Measurements from ENCODE around the gene MAP3K12.
"Not testable (repeated sequence)": the region's sequence is repeated elsewhere in the genome, so short reads cannot be mapped to it uniquely, and the experiment has no call there.

The MAP3K12 gene

GRCh38 chr12:53468282-53468681 lies 31.0 kb downstream of the MAP3K12 start:
- no peak for DNase-seq (ENCODE audit: low read depth)

- DNase-seq (ENCODE audit: low read depth) = no peak
These were observed 31.4 kb downstream of the MAP3K12 start for GRCh38 chr12:53467880-53468279.

- DNase-seq (ENCODE audit: low read depth) = no peak
These were observed 32.2 kb downstream of the MAP3K12 start for GRCh38 chr12:53467082-53467481.

- DNase-seq (ENCODE audit: low read depth) = no peak
These were observed 32.6 kb downstream of the MAP3K12 start for GRCh38 chr12:53466640-53467039.

- no peak for DNase-seq (ENCODE audit: low read depth)
These were observed 33.6 kb downstream of the MAP3K12 start for GRCh38 chr12:53465679-53466078.

- DNase-seq (ENCODE audit: low read depth) = no peak
These were observed 34.4 kb downstream of the MAP3K12 start for GRCh38 chr12:53464685-53465418.

GRCh38 chr12:53463802-53464560 lies 35.3 kb downstream of the MAP3K12 start:
- no peak for DNase-seq (ENCODE audit: low read depth)

- no peak for DNase-seq (ENCODE audit: low read depth)
These were observed 36.3 kb downstream of the MAP3K12 start for GRCh38 chr12:53462935-53463334.

- DNase-seq (ENCODE audit: low read depth) = no peak
These were observed 37.7 kb downstream of the MAP3K12 start for GRCh38 chr12:53461591-53461990.

- no peak for DNase-seq (ENCODE audit: low read depth)
These were observed 38.2 kb downstream of the MAP3K12 start for GRCh38 chr12:53461059-53461458.

- no peak for DNase-seq (ENCODE audit: low read depth)
These were observed 40.2 kb downstream of the MAP3K12 start for GRCh38 chr12:53459097-53459496.

- no peak for DNase-seq (ENCODE audit: low read depth)
These were observed 42.4 kb downstream of the MAP3K12 start for GRCh38 chr12:53456654-53457366.

GRCh38 chr12:53454707-53455106 lies 44.6 kb downstream of the MAP3K12 start:
- DNase-seq (ENCODE audit: low read depth) = no peak

GRCh38 chr12:53453953-53454640 lies 45.2 kb downstream of the MAP3K12 start:
- no peak for DNase-seq (ENCODE audit: low read depth)

GRCh38 chr12:53452159-53453077 lies 46.8 kb downstream of the MAP3K12 start:
- no peak for DNase-seq (ENCODE audit: low read depth)

GRCh38 chr12:53451661-53452158 lies 47.5 kb downstream of the MAP3K12 start, which contains the start of gene PCBP2:
Gene PCBP2, plus strand, starts transcription at chr12:53452102. Its CDS starts 2,699 bp downstream, at chr12:53454801.
- DNase-seq (ENCODE audit: low read depth) = peak; percentile 96

- DNase-seq (ENCODE audit: low read depth) = no peak
These were observed 48.3 kb downstream of the MAP3K12 start for GRCh38 chr12:53450936-53451335.

GRCh38 chr12:53444593-53445325 lies 54.5 kb downstream of the MAP3K12 start:
- not testable (repeated sequence) for DNase-seq (ENCODE audit: low read depth)

GRCh38 chr12:53443955-53444354 lies 55.3 kb downstream of the MAP3K12 start:
- no peak for DNase-seq (ENCODE audit: low read depth)
